HG03139 (cell line): ENCODE data around the gene MATN4.

Source experiments
- ATAC-seq: cut with Tn5 transposase; IDR thresholded peaks from one replicate; pipeline ENCODE4 v1.9.1; 2021; ENCODE audit not compliant: unreplicated experiment

The MATN4 gene

GRCh38 chr20:45341939-45342854, 34.1 kb upstream of the MATN4 start:
- ATAC-seq, result no peak

GRCh38 chr20:45341579-45341938, 33.5 kb upstream of the MATN4 start:
- ATAC-seq, result no peak

GRCh38 chr20:45340951-45341350, 32.9 kb upstream of the MATN4 start:
- ATAC-seq, result no peak

GRCh38 chr20:45340236-45340847, 32.2 kb upstream of the MATN4 start:
- ATAC-seq, result no peak

- ATAC-seq, result no peak
Measured at GRCh38 chr20:45339799-45340198, 31.7 kb upstream of the MATN4 start.

GRCh38 chr20:45339084-45339483, 31.0 kb upstream of the MATN4 start:
- no peak for ATAC-seq

- ATAC-seq, result no peak
Measured at GRCh38 chr20:45338121-45339030, 30.3 kb upstream of the MATN4 start.

GRCh38 chr20:45337367-45338120, 29.4 kb upstream of the MATN4 start:
- no peak for ATAC-seq

- ATAC-seq, result no peak
Measured at GRCh38 chr20:45336530-45337366, 28.6 kb upstream of the MATN4 start.

GRCh38 chr20:45330476-45330875, 22.4 kb upstream of the MATN4 start:
- ATAC-seq, result no peak

GRCh38 chr20:45329497-45330319, 21.6 kb upstream of the MATN4 start:
- no peak for ATAC-seq

GRCh38 chr20:45328451-45328850, 20.4 kb upstream of the MATN4 start:
- ATAC-seq, result no peak

- ATAC-seq, result no peak
Measured at GRCh38 chr20:45325371-45325770, 17.3 kb upstream of the MATN4 start.

GRCh38 chr20:45323731-45324130, 15.6 kb upstream of the MATN4 start:
- ATAC-seq, result no peak

- peak; percentile 56 for ATAC-seq
Measured at GRCh38 chr20:45322952-45323383, 14.9 kb upstream of the MATN4 start.

GRCh38 chr20:45320948-45321595, 13.0 kb upstream of the MATN4 start:
- peak; percentile 58 for ATAC-seq

GRCh38 chr20:45318948-45319347, 10.8 kb upstream of the MATN4 start:
- no peak for ATAC-seq

- no peak for ATAC-seq
Measured at GRCh38 chr20:45318386-45318939, 10.4 kb upstream of the MATN4 start.
